ENCODE results near the gene RGS6. TPM values are rescaled to one million over a fixed set of nuclear protein-coding genes. Genes with fewer than 3 reads are reported as not detected.

The RGS6 gene
- total RNA-seq, 2 experiments from 2014 or later = not detected

GRCh38 chr14:72457641-72458040 lies 525.4 kb downstream of the RGS6 start:
- Mint-ChIP-seq H3K27ac (no peak overlapping the region), H3K4me1 (ENCODE audit: low read depth) (peaks cover 3% of the 10 kb centered on the region), H3K9me3 (no peaks in the 10 kb centered on the region), H3K27me3 (no peaks in the 10 kb centered on the region), H3K4me3 (no peak overlapping the region), H3K36me3 (ENCODE audit: low read depth) (no peaks in the 10 kb centered on the region)
- CTCF ChIA-PET = no interaction called here
- Histone ChIP-seq H3K27ac (ENCODE audit: low read depth in 1 of 2, low read length in 2 of 2) (no peak overlapping the region), H3K27me3 (ENCODE audit: control insufficient read depth in 1 of 2, insufficient read depth in 2 of 2, low read length in 2 of 2) (no peaks in the 10 kb centered on the region), H3K9me3 (ENCODE audit: control insufficient read depth in 1 of 2, insufficient read depth in 1 of 2, low read length in 2 of 2) (no peaks in the 10 kb centered on the region), H3K36me3 (ENCODE audit: insufficient read depth, low read length) (no peaks in the 10 kb centered on the region), H3K4me1 (ENCODE audit: insufficient read depth, low read length) (peaks cover 5% of the 10 kb centered on the region), H3K4me3 (ENCODE audit: low read length) (no peak overlapping the region)
- no peak for DNase-seq
- no peak for TF ChIP-seq CTCF (IDR thresholded peaks at IDR 0.05)
- ATAC-seq (ENCODE audit: poor library complexity) = no peak
- intact Hi-C loops (cut with DNase I, micrococcal nuclease) = no loop called here
- POLR2A ChIA-PET = no interaction called here

GRCh38 chr14:72462056-72462455 lies 529.8 kb downstream of the RGS6 start:
- Histone ChIP-seq H3K9me3 (ENCODE audit: control insufficient read depth in 1 of 2, insufficient read depth in 1 of 2, low read length in 2 of 2) (peaks cover 0 to 9% of the 10 kb centered on the region in 2 experiments), H3K27ac (ENCODE audit: low read depth in 1 of 2, low read length in 2 of 2) (no peak overlapping the region), H3K4me3 (ENCODE audit: low read length) (no peak overlapping the region), H3K36me3 (ENCODE audit: insufficient read depth, low read length) (no peaks in the 10 kb centered on the region), H3K4me1 (ENCODE audit: insufficient read depth, low read length) (no peaks in the 10 kb centered on the region), H3K27me3 (ENCODE audit: control insufficient read depth in 1 of 2, insufficient read depth in 2 of 2, low read length in 2 of 2) (no peaks in the 10 kb centered on the region)
- no peak for TF ChIP-seq CTCF (IDR thresholded peaks at IDR 0.05)
- ChIA-PET POLR2A (no interaction called here), CTCF (no interaction called here)
- H3K4me3 Mint-ChIP-seq = no peak overlapping the region
- no peaks in the 10 kb centered on the region for H3K27me3 Mint-ChIP-seq
- H3K4me1 Mint-ChIP-seq (ENCODE audit: low read depth) = no peaks in the 10 kb centered on the region
- DNase-seq (no peak), ATAC-seq (ENCODE audit: poor library complexity) (no peak)
- intact Hi-C loops (cut with DNase I, micrococcal nuclease) = no loop called here
- H3K27ac Mint-ChIP-seq = no peak overlapping the region
- no peaks in the 10 kb centered on the region for H3K36me3 Mint-ChIP-seq (ENCODE audit: low read depth)
- peaks cover 6% of the 10 kb centered on the region for H3K9me3 Mint-ChIP-seq

- H3K4me1 ChIP-seq (ENCODE audit: insufficient read depth, low read length) = no peaks in the 10 kb centered on the region
- Mint-ChIP-seq H3K27me3 (no peaks in the 10 kb centered on the region), H3K4me3 (no peak overlapping the region), H3K27ac (no peak overlapping the region), H3K36me3 (ENCODE audit: low read depth) (no peaks in the 10 kb centered on the region), H3K9me3 (peaks cover 6% of the 10 kb centered on the region), H3K4me1 (ENCODE audit: low read depth) (no peaks in the 10 kb centered on the region)
- TF ChIP-seq CTCF (IDR thresholded peaks at IDR 0.05) = no peak
- H3K27ac ChIP-seq (ENCODE audit: low read depth in 1 of 2, low read length in 2 of 2) = no peak overlapping the region
- DNase-seq (no peak), ATAC-seq (ENCODE audit: poor library complexity) (no peak)
- peaks cover 3 to 9% of the 10 kb centered on the region in 2 experiments for H3K9me3 ChIP-seq (ENCODE audit: control insufficient read depth in 1 of 2, insufficient read depth in 1 of 2, low read length in 2 of 2)
- POLR2A ChIA-PET = no interaction called here
- CTCF ChIA-PET = no interaction called here
- no peak overlapping the region for H3K4me3 ChIP-seq (ENCODE audit: low read length)
- no peaks in the 10 kb centered on the region for H3K36me3 ChIP-seq (ENCODE audit: insufficient read depth, low read length)
- intact Hi-C loops (cut with DNase I, micrococcal nuclease) = no loop called here
- no peaks in the 10 kb centered on the region for H3K27me3 ChIP-seq (ENCODE audit: control insufficient read depth in 1 of 2, insufficient read depth in 2 of 2, low read length in 2 of 2)
These were observed 531.1 kb downstream of the RGS6 start for GRCh38 chr14:72463291-72463866.

Data from CD4-positive, alpha-beta T cell (primary cell).